ENCODE results near the gene AGPAT2. TPM values are rescaled to one million over a fixed set of nuclear protein-coding genes. Genes with fewer than 3 reads are reported as not detected.

Gene AGPAT2
- total RNA-seq, 1 donor from 2014 or later = 33.1 TPM

DNA sequence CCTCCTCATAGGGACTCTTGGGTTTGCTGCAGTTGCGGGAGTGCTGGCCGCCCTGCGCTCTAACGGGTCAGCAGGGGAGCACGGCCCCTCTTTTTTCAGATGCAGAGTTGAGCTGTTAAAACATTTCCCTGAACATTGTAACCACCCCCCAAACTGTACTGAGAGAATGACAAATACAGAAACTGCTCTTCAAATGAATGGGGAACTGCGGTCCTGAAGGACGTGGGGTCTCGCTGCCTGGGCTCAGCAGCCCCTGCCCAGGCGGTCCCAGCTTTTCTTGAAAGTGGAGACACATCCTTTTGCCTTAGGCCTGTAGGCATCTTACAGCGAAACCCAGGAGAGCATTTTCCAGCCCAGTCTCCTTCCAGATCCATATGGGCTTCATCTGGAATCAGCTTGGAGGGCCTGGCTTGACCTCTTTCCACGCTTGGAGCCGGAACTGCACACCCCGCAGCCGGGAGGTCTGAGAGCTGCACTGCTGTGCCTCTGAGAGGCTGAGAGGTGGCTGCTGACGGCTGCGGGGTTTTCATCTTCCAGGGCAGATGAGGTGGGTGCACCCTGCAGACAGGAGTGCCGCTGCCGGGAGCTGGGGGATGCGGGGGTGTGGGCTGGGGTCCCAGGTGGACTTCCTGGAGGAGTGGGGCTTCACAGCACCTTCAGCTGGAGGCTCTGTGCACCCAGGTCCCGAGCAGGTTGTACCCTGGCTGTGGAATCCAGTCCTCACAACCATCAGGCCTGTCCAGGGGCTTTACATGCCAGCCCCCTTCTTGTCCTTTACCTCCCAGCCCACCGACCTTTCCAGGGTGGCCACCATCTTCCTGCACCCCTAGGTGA lies 1.2 kb upstream of the AGPAT2 start:
- intact Hi-C loops (cut with micrococcal nuclease) = no loop called here

DNA sequence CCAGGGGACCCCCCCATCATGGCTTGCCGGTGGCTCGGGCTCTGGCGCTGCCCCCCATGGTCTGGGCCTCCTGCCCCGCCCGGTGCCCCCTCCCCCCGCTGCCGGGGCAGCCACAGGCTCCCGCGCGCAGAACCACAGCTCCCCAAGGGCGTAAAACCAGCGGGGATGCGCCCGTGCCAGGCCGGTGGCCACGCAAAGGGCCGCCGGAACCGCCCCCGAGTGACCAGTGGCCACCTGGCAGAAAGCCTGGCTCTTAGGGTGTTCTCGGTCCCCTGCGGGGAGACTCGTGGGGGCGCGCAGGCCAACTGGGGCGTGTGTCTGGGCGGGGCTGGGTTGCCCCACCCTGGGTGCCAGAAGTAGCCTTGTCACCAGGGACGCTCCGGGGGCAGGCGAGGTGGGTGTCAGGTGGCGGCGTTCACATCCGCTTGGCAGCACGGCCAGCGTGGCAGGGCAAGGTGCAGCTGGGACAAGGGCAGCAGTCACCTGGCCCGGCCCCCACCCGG lies 515 bp upstream of the AGPAT2 start:
- intact Hi-C loops (cut with micrococcal nuclease) = loop anchor here (1.0 kb wide), 1 partner anchor 14 kb away; no protein-coding TSS in a partner anchor

DNA sequence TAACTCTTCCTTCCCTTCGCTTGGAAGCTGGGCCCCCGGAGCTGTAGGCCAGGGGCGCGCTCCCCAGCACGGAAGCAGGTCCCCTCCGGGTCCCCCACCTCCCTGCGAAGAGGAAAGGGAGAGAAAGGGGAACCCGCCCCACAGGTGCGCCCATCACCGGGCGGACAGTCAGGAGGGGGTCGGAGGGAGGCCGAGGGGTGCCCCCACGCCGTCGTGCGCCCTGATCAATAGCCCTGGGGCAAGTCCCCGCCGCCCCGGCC lies 793 bp downstream of the AGPAT2 start:
- intact Hi-C loops (cut with micrococcal nuclease) = no loop called here

DNA sequence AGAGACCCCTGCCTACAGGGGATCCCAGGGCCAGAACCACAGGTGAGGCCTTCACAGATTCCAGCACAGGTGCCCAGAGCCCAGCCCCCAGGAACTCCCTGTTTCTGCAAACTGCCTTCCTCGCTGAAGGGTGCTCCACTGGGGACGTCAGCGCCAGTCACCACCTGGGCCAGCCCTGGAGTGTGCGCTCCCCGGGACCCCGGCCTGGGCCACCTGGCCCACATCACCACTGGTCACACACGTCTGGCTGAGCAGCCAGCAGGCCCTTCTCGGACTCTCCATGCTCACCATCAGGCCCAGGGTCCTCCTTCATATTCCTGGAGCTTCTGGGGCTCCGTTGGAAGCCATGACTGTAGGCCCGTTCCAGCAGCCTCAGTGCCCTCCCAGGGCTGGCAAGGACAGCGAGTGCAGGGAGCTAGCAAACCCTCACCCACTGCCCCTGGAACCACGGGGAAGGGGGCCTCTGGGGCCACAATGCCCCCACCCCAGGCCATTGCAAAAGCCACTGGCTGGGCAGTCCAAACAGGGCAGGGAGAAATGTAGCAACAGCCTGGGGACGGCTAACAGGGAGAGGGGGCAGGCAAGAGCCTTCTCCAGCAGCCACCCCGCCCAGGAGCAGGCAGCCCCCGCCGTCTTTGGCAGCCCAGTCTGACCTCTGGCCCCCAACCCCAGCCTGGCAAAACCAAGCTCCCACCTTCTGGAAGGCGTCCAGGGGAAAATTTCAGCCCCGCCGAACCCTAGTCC lies 1.3 kb downstream of the AGPAT2 start:
- intact Hi-C loops (cut with micrococcal nuclease) = no loop called here

DNA sequence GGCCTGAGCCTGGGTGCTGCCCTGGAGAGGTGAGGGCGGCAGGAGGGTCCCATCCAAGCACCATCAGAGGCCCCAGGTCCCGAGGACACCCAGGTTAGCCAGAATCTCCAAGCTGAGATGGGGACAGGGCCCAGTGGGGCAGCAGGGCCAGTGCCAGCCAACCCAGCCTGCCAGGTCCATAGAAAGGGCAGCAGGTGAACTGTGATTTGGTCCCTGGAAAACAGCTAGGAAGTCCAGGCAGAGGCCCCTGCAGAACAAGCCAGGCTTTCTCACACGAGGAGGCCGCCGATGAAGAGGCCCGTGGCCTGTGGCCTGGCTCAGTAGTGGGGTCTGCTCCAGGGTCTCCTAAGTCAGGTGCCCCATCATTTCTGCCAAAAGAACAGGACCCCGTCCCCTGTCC lies 2.0 kb downstream of the AGPAT2 start:
- intact Hi-C loops (cut with micrococcal nuclease) = no loop called here

DNA sequence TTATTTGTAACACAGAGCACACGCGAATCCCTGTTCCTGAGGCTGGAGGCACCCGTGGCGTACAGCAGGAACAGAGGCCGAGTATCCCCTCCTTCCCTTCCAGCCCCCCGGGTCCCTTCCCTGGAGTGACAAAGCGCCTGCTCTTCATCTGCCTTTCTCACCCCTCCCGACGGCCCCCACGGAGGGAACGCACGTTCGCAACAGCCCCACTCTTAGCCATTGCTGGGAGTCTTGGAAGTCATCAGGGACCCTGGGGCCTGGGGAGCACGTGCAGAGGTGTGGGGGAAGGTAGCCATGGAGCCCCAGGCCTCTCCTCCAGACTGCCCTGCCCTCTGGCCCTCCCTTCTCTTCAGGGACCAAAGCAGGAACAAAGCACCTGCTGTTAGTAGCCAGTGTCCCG lies 2.5 kb downstream of the AGPAT2 start:
- intact Hi-C loops (cut with micrococcal nuclease) = no loop called here

DNA sequence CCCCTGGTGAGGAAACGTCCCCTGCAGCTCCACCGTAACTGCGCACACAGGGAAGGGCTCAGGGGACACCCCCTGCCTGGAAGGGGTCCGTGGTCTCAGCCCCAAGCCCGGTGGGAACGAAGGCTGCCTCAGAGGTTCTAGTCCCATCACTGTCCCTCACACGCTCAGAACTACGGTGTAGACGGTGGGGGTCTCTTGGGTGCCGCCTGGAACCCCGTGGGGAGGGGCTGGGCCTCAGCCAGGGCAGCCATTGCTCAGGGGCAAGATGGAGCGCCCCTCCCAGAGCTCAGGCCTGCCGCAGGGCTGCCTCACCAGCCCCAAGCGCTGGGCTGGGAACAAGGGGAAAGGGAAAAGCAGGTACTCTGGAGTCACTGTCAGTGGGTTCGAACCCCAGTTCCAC lies 2.9 kb downstream of the AGPAT2 start:
- intact Hi-C loops (cut with micrococcal nuclease) = no loop called here

DNA sequence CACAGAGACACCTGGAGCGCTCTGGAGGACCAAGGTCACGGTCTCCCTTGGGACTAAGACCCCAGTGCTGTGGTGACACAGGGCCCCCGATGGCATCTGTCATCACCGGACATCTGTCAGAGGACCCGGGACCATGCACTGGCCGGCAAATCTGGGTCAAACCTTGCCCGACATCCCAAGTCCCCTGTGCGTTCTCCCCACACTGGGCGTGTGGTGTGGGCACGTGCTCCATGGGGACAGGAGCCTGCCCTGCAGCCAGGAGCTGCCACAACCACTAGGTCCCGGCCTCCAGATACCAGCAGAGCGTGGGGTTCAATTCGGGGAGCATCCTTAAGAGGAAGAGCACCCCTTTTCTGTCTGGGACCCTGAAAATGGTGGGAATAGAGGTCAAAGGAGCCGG lies 3.5 kb downstream of the AGPAT2 start:
- intact Hi-C loops (cut with micrococcal nuclease) = no loop called here

DNA sequence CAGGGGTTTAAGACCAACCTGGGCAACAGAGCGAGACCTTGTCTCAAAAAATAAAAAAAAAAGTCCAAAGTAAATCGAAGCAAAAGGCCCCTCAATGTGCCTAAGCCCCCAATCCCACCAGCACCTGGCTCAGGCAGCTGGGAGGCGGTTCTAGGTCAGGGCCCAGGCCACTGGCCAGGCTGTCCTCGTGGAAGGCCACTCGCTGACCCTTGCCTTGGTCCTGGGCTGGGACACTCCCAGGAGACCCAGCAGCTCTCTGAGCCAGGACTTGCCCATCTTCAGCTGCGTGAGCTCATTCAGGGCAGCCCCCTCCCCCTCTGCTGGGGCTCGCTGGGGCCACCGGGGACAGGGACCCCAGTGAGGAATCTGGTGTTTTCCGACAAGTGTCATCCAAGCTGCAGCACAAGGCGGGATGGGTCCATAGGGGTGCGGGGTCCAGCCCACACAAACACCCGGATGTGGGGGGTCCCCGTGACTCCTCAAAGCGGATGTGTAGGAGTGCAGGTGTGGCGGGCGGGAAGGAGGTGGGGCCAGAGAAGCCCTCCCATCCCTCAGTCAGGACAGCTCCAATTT lies 4.0 kb downstream of the AGPAT2 start:
- intact Hi-C loops (cut with micrococcal nuclease) = no loop called here

DNA sequence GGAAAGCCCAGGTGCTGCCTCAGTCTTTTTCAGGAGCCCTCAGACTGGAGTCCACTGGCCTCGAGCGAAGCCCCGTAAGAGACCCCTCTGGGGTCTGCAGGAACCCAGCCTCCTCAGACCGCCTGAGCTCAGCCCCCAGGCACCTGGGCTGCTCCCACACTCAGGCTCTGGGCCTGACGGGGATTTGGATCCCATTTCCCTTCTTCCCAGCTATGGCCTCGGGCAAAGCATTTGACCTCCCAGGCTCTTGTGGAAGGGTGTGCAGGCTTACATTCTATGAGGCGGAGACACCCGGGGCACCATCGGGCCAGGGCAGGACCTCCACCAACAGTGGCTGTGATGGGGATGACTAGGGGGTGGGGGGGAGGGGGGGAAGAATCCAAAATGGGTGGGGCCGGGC lies 4.5 kb downstream of the AGPAT2 start:
- intact Hi-C loops (cut with micrococcal nuclease) = no loop called here

DNA sequence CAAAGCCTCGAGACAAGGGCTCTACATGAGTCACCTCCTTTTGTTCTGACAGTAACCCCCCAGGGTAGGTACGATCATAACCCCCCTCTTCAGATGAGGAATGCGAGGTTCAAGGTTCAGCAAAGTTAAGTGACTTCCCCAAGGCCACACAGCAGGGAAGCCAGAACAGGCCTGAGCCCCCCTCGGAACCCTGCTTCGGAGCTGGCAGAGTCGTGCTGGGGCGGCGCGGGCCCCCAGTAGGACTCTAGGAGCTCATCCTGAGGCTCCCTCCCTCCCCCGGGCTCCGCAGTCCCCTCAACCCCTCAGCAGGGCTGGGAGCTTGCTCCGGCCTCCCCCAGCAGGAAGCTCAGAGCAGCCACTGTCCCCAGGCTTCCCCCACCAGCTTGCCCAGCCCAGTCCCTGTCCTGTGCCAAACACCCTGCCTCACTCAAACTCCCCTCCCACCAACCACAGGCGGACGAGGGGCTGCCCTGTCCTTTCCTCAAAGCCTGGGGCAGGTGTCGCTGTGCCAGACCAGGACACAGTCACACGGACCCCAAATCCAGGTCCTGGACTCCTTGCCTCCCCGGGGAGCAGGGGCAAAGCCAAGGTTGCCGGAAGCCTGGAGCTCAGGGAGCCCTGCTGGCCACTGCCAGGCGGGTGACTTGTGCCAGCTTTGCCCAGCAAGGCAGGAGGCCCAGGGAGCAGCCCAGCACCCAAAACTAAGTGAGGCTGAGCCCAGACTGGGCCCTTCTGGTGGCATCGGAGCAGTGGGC lies 5.1 kb downstream of the AGPAT2 start:
- intact Hi-C loops (cut with micrococcal nuclease) = no loop called here

DNA sequence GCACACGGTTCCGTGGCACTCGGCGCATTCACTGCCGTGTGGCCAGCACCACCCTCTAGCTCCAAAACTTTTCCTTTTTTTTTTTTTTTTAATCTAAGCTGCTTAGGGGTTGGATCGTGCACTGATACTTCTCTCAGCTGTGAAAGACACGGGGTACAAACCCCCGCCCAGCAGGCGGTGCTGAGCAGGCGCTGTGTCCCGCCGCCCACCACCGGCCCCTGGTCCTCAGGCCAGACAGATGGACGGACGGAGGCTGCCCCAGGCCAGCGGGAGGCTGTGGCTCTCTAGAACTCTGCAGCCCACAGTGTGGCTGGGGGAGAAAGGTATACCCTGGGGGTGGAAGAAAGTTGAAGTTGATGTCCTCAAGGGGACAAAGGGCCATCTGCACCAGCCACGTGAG lies 6.2 kb downstream of the AGPAT2 start:
- intact Hi-C loops (cut with micrococcal nuclease) = no loop called here

DNA sequence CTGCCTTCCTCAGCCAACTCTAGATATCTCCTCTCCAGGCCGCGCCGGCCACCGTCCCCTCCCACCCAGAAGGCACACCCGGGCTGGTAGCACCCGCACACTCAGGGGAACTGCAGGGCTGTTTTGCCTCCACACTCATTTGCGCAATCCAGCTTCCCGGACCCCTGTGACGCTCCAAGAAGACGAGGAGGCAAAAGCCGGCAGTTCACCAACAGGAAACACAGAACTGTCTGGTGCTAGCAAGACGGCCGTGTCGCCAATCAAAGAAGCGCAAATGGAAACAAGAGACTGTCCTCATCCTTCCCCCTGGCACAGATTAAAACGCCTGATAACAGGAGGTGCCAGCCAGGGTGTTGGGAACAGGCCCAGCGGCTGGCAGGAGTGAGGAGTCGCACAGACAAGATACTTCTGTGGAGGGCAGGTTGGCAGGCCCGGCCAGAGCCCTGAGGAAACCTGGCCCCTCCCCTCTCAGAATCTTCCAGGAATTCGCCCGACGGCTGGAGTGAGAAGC lies 7.8 kb downstream of the AGPAT2 start:
- intact Hi-C loops (cut with micrococcal nuclease) = no loop called here

DNA sequence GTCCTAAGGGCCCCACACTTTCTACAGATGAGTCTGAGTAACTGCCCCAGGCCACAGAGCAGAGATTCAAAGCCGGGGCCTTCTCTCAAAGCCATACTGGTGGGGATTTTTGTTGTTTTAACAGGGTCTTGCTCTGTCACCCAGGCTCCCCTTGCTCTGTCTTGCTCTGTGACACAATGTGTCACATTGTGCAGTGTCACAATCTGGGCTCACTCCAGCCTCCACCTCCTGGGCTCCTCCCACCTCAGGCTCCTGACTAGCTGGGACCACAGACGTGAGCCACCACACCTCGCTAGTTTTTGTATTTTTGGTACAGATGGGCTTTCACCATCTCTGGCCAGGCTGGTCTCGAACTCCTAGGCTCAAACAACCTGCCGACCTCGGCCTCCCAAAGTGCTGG lies 8.6 kb downstream of the AGPAT2 start:
- intact Hi-C loops (cut with micrococcal nuclease) = no loop called here

DNA sequence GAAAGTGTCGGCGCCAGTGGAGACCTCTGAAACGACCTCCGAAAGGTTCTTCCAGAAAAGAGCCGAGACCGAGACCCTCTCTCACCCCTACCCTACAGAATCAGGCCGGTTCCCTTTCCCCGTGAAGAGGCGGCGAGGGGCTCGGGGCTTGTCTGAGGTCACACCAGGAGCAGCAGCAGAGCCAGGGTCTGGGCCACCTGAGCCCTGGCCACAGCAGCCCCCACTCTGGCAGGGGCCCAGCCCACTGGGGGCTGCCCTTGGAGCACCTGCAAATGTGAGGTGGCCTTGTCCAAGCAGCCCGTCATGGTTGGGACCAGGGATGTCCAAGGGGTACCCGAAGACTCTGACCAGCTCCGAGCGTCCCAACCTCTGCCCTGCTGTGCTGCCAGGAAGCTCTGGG lies 9.2 kb downstream of the AGPAT2 start:
- intact Hi-C loops (cut with micrococcal nuclease) = no loop called here

DNA sequence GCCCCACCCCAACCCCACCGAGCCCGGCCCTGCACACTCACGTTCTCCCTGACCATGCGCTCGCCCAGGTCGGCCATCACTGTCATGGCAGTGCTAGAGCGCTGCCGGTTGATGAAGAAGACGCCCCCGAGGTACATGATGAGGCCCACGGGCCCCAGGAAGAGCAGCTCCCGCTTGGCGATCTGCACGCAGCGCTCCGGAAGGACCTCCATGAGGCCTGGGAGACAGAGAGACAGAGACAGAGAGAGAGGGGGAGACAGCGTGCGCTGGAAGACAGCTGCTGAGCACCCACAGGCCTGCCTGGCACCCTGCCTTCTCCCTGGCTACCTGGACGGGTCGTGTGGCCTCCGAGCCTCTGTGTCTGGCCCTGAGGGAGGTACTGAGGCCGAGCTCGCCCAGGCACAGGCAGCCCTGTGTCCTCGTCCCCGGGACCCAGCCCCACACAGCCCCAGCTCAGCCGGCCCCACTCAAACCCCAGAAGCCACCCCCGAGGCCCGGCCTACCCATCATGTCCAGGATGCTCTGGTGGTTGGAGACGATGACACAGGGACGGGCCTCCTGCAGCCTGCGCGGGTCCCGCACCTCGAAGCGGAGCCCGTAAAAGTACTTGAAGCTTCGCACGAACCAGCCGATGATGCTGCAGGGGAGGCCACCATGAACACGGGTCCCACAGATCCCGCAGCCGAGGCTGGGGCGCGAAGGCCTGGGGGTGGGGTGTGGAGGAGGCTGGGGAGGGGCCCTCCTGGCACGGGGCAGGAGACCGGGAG lies 10.2 kb downstream of the AGPAT2 start:
- intact Hi-C loops (cut with micrococcal nuclease) = no loop called here

DNA sequence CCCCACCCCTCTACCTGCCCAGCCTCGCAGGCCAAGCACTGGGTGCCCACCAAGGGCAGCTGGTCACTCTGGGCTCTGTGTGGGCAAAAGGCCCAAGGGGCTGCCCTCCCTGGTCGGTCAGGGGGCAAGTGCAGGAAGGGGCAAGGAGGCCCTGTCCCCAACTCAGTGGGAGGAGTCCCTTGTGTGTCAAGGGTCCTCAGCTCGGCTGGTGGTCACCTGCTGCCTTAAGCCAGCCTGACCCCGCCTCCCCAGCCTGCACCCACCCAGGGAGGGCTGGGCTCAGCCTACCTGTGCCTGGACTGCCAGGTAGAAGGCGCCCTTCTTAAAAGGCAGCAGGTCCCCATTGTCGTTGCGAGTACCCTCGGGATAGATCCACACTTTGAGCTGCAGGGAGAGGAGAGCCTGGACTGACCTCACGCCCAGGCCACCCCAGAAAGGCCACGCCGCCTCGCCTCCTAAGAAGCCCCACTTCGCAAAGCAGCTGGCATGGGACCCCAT lies 10.9 kb downstream of the AGPAT2 start:
- intact Hi-C loops (cut with micrococcal nuclease) = no loop called here

DNA sequence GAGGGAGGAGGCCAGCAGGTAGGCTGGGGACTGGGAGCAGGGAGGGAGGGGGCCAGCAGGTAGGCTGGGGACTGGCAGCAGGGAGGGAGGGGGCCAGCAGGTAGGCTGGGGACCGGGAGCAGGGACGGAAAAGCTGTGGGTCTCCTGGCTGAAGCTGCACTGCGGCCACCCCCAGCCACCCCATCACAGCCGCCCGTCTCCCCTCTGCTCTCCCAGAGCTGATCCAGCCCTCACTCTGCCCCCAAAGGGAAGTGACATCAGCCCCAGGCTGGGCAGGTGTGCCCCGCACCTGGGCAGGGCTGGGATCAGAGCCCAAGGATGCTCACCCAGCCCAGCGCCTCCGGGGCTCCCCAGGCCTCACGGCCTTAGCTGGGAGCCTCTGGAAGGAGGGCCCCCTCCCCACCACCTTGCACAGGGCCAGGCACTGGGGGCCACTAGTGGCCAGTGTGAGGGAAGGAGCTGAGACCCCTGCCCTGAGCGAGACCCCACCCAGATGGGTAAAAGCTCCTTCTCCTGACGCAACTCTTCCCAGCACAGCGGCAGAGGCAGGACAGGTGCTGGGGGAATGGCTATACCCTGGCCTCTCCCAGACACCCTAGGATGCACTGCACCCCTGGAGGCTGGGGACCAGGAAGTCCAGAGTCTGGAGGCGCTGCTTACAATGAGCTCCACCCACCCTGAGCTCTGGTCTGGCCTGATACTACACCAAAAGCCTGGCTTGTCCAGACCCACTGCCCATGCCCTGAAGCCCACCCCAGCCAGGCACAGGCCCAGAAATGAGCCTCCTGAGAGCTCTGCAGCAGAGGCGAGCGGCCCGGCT lies 11.6 kb downstream of the AGPAT2 start:
- intact Hi-C loops (cut with micrococcal nuclease) = no loop called here

DNA sequence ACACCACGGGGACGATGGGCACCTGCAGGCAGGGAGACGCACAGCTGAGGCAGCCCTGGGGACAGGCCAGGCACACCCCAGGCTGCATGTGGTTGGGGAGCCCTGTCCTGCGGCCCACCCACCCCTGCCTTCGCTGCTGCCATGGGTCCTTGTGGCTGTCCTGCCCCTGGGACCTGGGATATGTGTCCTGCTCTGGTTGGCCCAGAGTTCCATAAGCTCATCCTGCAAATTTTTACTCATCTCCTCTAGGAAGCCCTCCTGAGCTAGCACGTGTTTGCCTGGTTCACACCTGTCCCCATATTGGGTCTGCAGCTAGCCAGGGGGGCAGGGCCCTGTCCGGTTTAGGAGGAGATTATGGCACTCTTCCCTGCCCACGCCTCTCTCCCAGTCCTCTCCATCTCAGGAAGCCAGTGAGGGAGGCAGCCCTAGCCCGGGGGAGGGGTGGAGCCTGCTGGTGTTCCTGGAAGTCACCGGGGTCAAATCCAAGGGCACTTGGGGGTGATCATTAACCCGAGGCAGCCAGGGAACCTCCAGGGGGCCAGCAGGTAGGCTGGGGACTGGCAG lies 12.4 kb downstream of the AGPAT2 start:
- intact Hi-C loops (cut with micrococcal nuclease) = no loop called here

Data from T-helper 2 cell treated with Interferon-gamma antibody and Interleukin-4, amounts not matched to agents 100 ng/mL and 5 ng/mL, for 36 hours (primary cell).